Adrenal gland (tissue), 12 donors: ENCODE measurements around the gene CAPZA3. TPM values are rescaled to one million over a fixed set of nuclear protein-coding genes. Genes with fewer than 3 reads are reported as not detected.

Experiments
- DNase-seq, 7 donors: peaks; one replicate each; pipeline ENCODE4 v3.0.0-alpha.2; 2019 to 2020
- H3K27ac ChIP-seq, 5 donors: fragments of 200-600 bp; sonication (generic) in 4 of 5; 1 replicate in 3 of 5; 2 replicates in 2 of 5; pipeline versions ENCODE4 v1.5.1 to v1.8.0; 2016 to 2020; ENCODE audit warnings: mild to moderate bottlenecking in 1 of 5
- H3K27me3 ChIP-seq: fragments of 200-600 bp; 2 replicates; pipeline ENCODE4 v1.8.0; 2021
- H3K36me3 ChIP-seq, 2 donors: fragments of 200-600 bp; replicated peaks in 1 of 2; 1 replicate in 1 of 2; 2 replicates in 1 of 2; pipeline versions ENCODE4 v1.5.1 to v1.8.0; 2018 to 2022
- H3K4me1 ChIP-seq, 2 donors: fragments of 200-600 bp; replicated peaks in 1 of 2; 1 replicate in 1 of 2; 2 replicates in 1 of 2; pipeline versions ENCODE4 v1.5.1 to v1.8.0; 2018 to 2021
- H3K4me3 ChIP-seq, 4 donors: fragments of 200-600 bp; sonication (generic) in 3 of 4; one replicate each; pipeline ENCODE4 v1.5.1; 2016 to 2018
- H3K9me3 ChIP-seq, 3 donors: fragments of 200-600 bp; sonication (generic) in 1 of 3; replicated peaks in 1 of 3; 1 replicate in 2 of 3; 2 replicates in 1 of 3; pipeline versions ENCODE4 v1.5.1 to v1.8.0; 2016 to 2021
- POLR2A ChIP-seq, 2 donors: fragments of 450-650 bp; IDR thresholded peaks; one replicate each; pipeline ENCODE4 v1.6.1; 2017; ENCODE audit warnings: antibody characterized with exemption in 2 of 2, mild to moderate bottlenecking in 2 of 2, moderate library complexity in 1 of 2
- WGBS, 4 donors: extraction: QIAGEN DNeasy Blood & Tissue Kit in 2 of 4; methylation state at CpG; one replicate each; pipeline versions ENCODE4 v1.1.5 to v1.1.7; 2013 to 2017; 5-methylcytosine and 5-hydroxymethylcytosine counted together
- intact Hi-C, 2 donors: fragments of 100-400 bp; cut with DNase I; formaldehyde crosslinking; loops; one replicate each; pipeline versions ENCODE4 v1.14.1 to v1.15.0; 2022 to 2023
- polyA plus RNA-seq, 3 donors: library from polyadenylated mRNA; stranded (reverse); fragments of 200-250 nt in 2 of 3; fragments of 350-450 nt in 1 of 3; fragmentation: Illumina TruSeq in 1 of 3; extraction: RNeasy Lipid Tissue Mini Kit (QIAGEN cat#74804) in 1 of 3; gene quantifications; one replicate each; pipeline ENCODE4 v1.2.3, GENCODE V29; 2013 to 2014
- total RNA-seq, 9 donors: library from RNA; depleted of rRNA in 4 of 9; stranded (reverse); fragments of >200 nt in 4 of 9; fragments of 120-200 nt in 1 of 9; fragmentation: NEBNext Ultra II Directional in 1 of 9; extraction: Animal tissue kit (Norgen Biotek cat#: 25700) in 1 of 9; gene quantifications; one replicate each; pipeline versions ENCODE4 v1.1.0 to v1.2.4, GENCODE V29; 2013 to 2023
- TF ChIP-seq, protein P1 (sequence below), 6 experiments: fragments of 450-650 bp in 4 of 6; fragments of 200-600 bp in 2 of 6; sonication (generic) in 1 of 6; IDR thresholded peaks; 1 replicate in 5 of 6; 2 replicates in 1 of 6; pipeline versions ENCODE4 v1.5.1 to v1.8.0; 2016 to 2021; ENCODE audit warnings: antibody characterized with exemption in 6 of 6, mild to moderate bottlenecking in 2 of 6, moderate library complexity in 1 of 6
- donor health status: healthy with polysubstance abuse.
- donor health status: Bipolar disorder and iron deficiency.
- donor health status: DM: yes; HTN: yes; CAD: no.
- donor health status: DM: no; HTN: no; CAD: no.
- donor health status: DM: no; HTN: no; CAD: no.
- donor health status: DM: yes; HTN: yes; CAD: no.

Gene CAPZA3
- total and polyA plus RNA-seq, 12 donors, result 0.17 TPM; not detected in 11

- H3K36me3 ChIP-seq, result no peaks in the 10 kb centered on the region
- H3K9me3 ChIP-seq, result no peaks in the 10 kb centered on the region
- TF ChIP-seq, protein P1, sequence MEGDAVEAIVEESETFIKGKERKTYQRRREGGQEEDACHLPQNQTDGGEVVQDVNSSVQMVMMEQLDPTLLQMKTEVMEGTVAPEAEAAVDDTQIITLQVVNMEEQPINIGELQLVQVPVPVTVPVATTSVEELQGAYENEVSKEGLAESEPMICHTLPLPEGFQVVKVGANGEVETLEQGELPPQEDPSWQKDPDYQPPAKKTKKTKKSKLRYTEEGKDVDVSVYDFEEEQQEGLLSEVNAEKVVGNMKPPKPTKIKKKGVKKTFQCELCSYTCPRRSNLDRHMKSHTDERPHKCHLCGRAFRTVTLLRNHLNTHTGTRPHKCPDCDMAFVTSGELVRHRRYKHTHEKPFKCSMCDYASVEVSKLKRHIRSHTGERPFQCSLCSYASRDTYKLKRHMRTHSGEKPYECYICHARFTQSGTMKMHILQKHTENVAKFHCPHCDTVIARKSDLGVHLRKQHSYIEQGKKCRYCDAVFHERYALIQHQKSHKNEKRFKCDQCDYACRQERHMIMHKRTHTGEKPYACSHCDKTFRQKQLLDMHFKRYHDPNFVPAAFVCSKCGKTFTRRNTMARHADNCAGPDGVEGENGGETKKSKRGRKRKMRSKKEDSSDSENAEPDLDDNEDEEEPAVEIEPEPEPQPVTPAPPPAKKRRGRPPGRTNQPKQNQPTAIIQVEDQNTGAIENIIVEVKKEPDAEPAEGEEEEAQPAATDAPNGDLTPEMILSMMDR (IDR thresholded peaks at IDR 0.05), result no peak
- TF ChIP-seq POLR2A (IDR thresholded peaks at IDR 0.05), result no peak
- no peak overlapping the region for H3K27ac ChIP-seq
- no peaks in the 10 kb centered on the region for H3K27me3 ChIP-seq
- H3K4me3 ChIP-seq, result no peak overlapping the region
- DNase-seq, result no peak
- intact Hi-C loops, result no loop called here
- peaks cover 0 to 8% of the 10 kb centered on the region in 2 donors for H3K4me1 ChIP-seq
These were observed 17.2 kb upstream of the CAPZA3 start for GRCh38 chr12:18720690-18721089.

GRCh38 chr12:18721452-18721851, 16.5 kb upstream of the CAPZA3 start:
- DNase-seq, result no peak
- no peak overlapping the region for H3K4me3 ChIP-seq
- intact Hi-C loops, result no loop called here
- WGBS, 4 donors, result 41 to 57% (median 48%) methylated on average over 1 of the region's 1 CpG
- TF ChIP-seq, protein P1 (IDR thresholded peaks at IDR 0.05), result no peak
- no peak for TF ChIP-seq POLR2A (IDR thresholded peaks at IDR 0.05)
- H3K36me3 ChIP-seq, result no peaks in the 10 kb centered on the region
- H3K4me1 ChIP-seq, result peaks cover 0 to 8% of the 10 kb centered on the region in 2 donors
- H3K27ac ChIP-seq, result no peak overlapping the region
- H3K27me3 ChIP-seq, result no peaks in the 10 kb centered on the region
- no peaks in the 10 kb centered on the region for H3K9me3 ChIP-seq

- H3K4me1 ChIP-seq, result peaks cover 0 to 8% of the 10 kb centered on the region in 2 donors
- H3K36me3 ChIP-seq, result no peaks in the 10 kb centered on the region
- no peak for DNase-seq
- no peak overlapping the region for H3K4me3 ChIP-seq
- TF ChIP-seq, protein P1 (IDR thresholded peaks at IDR 0.05), result no peak
- no peak for TF ChIP-seq POLR2A (IDR thresholded peaks at IDR 0.05)
- no peak overlapping the region for H3K27ac ChIP-seq
- 80 to 91% (median 88%) methylated on average over 2 of the region's 2 CpGs for WGBS, 4 donors
- H3K27me3 ChIP-seq, result no peaks in the 10 kb centered on the region
- intact Hi-C loops, result no loop called here
- no peaks in the 10 kb centered on the region for H3K9me3 ChIP-seq
These were observed 14.2 kb upstream of the CAPZA3 start for GRCh38 chr12:18723752-18724151.

DNA sequence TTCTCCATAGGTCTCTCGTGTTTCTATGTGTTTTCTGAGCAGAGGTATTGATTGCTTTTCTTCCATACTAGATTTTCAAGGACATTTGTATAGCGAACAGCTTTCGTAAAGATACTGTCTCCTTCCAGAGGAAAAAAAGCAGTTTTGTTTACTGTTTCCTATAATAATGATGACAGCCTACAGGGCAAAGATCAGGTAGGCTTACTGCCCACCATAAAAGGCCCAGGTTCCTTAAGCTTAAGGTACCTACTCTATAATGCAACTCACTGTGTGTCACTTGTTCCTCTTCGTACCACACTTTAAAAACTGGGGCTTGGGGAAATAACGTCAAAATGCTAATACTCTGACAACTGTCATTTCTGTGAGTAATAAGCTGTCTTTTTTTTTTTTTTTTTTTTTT, 6.8 kb upstream of the CAPZA3 start:
- TF ChIP-seq, protein P1 (IDR thresholded peaks at IDR 0.05), result no peak
- no peak for TF ChIP-seq POLR2A (IDR thresholded peaks at IDR 0.05)
- intact Hi-C loops, result no loop called here
- Histone ChIP-seq H3K36me3 (no peaks in the 10 kb centered on the region), H3K9me3 (peaks cover 0 to 4% (median 0%) of the 10 kb centered on the region in 3 donors), H3K4me1 (no peaks in the 10 kb centered on the region), H3K4me3 (no peak overlapping the region), H3K27ac (no peak overlapping the region), H3K27me3 (no peaks in the 10 kb centered on the region)
- DNase-seq, result no peak
- WGBS, 4 donors, result 75 to 87% (median 82%) methylated on average over 5 of the region's 5 CpGs
